T-helper 22 cell (primary cell): ENCODE results near the gene ZNF230.
A peak's percentile ranks its signal among the peaks of the same experiment; 100 is the strongest.

Source experiments
- DNase-seq: peaks from one replicate; pipeline ENCODE4 v3.0.0-alpha.2; 2020; ENCODE audit warnings: low read depth

The ZNF230 gene

GRCh38 chr19:44002566-44003460 is at the start of gene ZNF230:
TSS of gene ZNF230 (plus strand) at chr19:44002957. CDS start at chr19:44007079, 4,122 bp downstream.
- peak; percentile 74 for DNase-seq

- no peak for DNase-seq
Measured at GRCh38 chr19:43956827-43957226, 45.9 kb upstream of the ZNF230 start.

GRCh38 chr19:43957891-43958290 is 44.9 kb upstream of the ZNF230 start:
- DNase-seq: no peak

- no peak for DNase-seq
Measured at GRCh38 chr19:43960411-43960810, 42.3 kb upstream of the ZNF230 start.

- no peak for DNase-seq
Measured at GRCh38 chr19:43966079-43966694, 36.6 kb upstream of the ZNF230 start.

- DNase-seq: no peak
Measured at GRCh38 chr19:43976732-43977131, 26.0 kb upstream of the ZNF230 start.

- no peak for DNase-seq
Measured at GRCh38 chr19:43983544-43983911, 19.2 kb upstream of the ZNF230 start.

GRCh38 chr19:43983912-43984686 is 18.7 kb upstream of the ZNF230 start, which contains the start of gene ZNF155:
TSS of gene ZNF155 (plus strand) at chr19:43984188. CDS start at chr19:43988544, 4,356 bp downstream.
- peak; percentile 57 for DNase-seq

- no peak for DNase-seq
Measured at GRCh38 chr19:43984687-43985000, 18.1 kb upstream of the ZNF230 start.

GRCh38 chr19:43997631-43998290 is 5.0 kb upstream of the ZNF230 start:
- no peak for DNase-seq

- no peak for DNase-seq
Measured at GRCh38 chr19:44002212-44002565, 568 bp upstream of the ZNF230 start.

- no peak for DNase-seq
Measured at GRCh38 chr19:44003461-44004009, 778 bp downstream of the ZNF230 start.

GRCh38 chr19:44005973-44006372 is 3.2 kb downstream of the ZNF230 start:
- no peak for DNase-seq

- no peak for DNase-seq
Measured at GRCh38 chr19:44007473-44007872, 4.7 kb downstream of the ZNF230 start.

- no peak for DNase-seq
Measured at GRCh38 chr19:44010468-44010867, 7.7 kb downstream of the ZNF230 start.

- no peak for DNase-seq
Measured at GRCh38 chr19:44019498-44019897, 16.7 kb downstream of the ZNF230 start.

GRCh38 chr19:44021221-44021620 is 18.5 kb downstream of the ZNF230 start:
- DNase-seq: no peak

GRCh38 chr19:44024900-44025216 is 22.1 kb downstream of the ZNF230 start:
- DNase-seq: no peak

GRCh38 chr19:44025217-44025936 is 22.6 kb downstream of the ZNF230 start, which contains the start of gene ZNF222:
TSS of gene ZNF222 (plus strand) at chr19:44025379. CDS start at chr19:44025437, 58 bp downstream.
- peak; percentile 51 for DNase-seq

GRCh38 chr19:44026622-44027021 is 23.9 kb downstream of the ZNF230 start:
- no peak for DNase-seq

GRCh38 chr19:44032001-44032610 is 29.3 kb downstream of the ZNF230 start:
- DNase-seq: no peak
